ENCODE results near the gene ADAMTSL3.

Gene ADAMTSL3

DNA sequence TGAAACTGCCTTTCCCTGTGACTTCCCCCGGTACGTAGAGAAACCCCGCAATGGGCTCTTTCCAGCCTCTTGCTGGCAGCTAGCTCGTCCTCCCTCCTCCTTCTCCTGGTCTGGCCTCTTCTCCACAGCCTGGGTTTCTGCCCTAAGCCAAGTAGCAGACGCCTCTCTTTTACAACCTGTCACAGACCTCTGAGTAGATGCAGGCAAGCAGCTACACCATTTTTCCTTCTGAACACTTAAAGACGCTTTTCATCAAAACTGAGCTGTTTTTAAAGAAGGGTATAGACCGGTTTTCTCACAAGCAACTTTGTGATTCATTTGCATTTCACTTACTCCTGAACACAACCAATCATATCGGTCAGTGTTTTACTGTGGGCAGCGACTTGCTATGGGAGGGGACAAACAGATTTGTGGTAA lies 32.0 kb downstream of the ADAMTSL3 start:
- H3K9me3 ChIP-seq (ENCODE audit: insufficient read depth, low read length), result no peaks in the 10 kb centered on the region
- H4K20me1 ChIP-seq (ENCODE audit: low read depth, low read length), result no peaks in the 10 kb centered on the region
- H3K4me2 ChIP-seq (ENCODE audit: low read depth, low read length, poor library complexity, severe bottlenecking), result no peak overlapping the region
- no peaks in the 10 kb centered on the region for H3K79me2 ChIP-seq (ENCODE audit: insufficient read depth, low read length)
- H3K9ac ChIP-seq (ENCODE audit: low read length), result no peak overlapping the region
- H3K36me3 ChIP-seq (ENCODE audit: low read length), result no peaks in the 10 kb centered on the region
- no peaks in the 10 kb centered on the region for H3F3A ChIP-seq (ENCODE audit: insufficient read depth)
- H2AFZ ChIP-seq (ENCODE audit: low read depth, low read length, severe bottlenecking), result no peak overlapping the region
- no peaks in the 10 kb centered on the region for H3K27me3 ChIP-seq (ENCODE audit: low read length)
- H3K4me3 ChIP-seq (ENCODE audit: insufficient read depth, low read length, poor library complexity, severe bottlenecking), result no peak overlapping the region
- H3K9me2 ChIP-seq (replicated peaks; ENCODE audit: insufficient read depth, low read length), result no peaks in the 10 kb centered on the region
- H3K27ac ChIP-seq (ENCODE audit: low read depth, low read length), result no peak overlapping the region
- TF ChIP-seq EZH2phosphoT487 (conservative IDR thresholded peaks at IDR 0.05; ENCODE audit: low read length), result no peak
- TF ChIP-seq, protein P1, sequence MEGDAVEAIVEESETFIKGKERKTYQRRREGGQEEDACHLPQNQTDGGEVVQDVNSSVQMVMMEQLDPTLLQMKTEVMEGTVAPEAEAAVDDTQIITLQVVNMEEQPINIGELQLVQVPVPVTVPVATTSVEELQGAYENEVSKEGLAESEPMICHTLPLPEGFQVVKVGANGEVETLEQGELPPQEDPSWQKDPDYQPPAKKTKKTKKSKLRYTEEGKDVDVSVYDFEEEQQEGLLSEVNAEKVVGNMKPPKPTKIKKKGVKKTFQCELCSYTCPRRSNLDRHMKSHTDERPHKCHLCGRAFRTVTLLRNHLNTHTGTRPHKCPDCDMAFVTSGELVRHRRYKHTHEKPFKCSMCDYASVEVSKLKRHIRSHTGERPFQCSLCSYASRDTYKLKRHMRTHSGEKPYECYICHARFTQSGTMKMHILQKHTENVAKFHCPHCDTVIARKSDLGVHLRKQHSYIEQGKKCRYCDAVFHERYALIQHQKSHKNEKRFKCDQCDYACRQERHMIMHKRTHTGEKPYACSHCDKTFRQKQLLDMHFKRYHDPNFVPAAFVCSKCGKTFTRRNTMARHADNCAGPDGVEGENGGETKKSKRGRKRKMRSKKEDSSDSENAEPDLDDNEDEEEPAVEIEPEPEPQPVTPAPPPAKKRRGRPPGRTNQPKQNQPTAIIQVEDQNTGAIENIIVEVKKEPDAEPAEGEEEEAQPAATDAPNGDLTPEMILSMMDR (IDR thresholded peaks at IDR 0.05; ENCODE audit: insufficient read depth, low read length, poor library complexity, severe bottlenecking), result no peak

GRCh38 chr15:83688201-83688600 lies 34.3 kb downstream of the ADAMTSL3 start:
- no peak overlapping the region for H3K27ac ChIP-seq (ENCODE audit: low read depth, low read length)
- TF ChIP-seq, protein P1 (IDR thresholded peaks at IDR 0.05; ENCODE audit: insufficient read depth, low read length, poor library complexity, severe bottlenecking), result no peak
- no peak for TF ChIP-seq EZH2phosphoT487 (conservative IDR thresholded peaks at IDR 0.05; ENCODE audit: low read length)
- H3K4me3 ChIP-seq (ENCODE audit: insufficient read depth, low read length, poor library complexity, severe bottlenecking), result no peak overlapping the region
- H3F3A ChIP-seq (ENCODE audit: insufficient read depth), result no peaks in the 10 kb centered on the region
- no peak overlapping the region for H3K9ac ChIP-seq (ENCODE audit: low read length)
- H2AFZ ChIP-seq (ENCODE audit: low read depth, low read length, severe bottlenecking), result no peak overlapping the region
- H3K27me3 ChIP-seq (ENCODE audit: low read length), result no peaks in the 10 kb centered on the region
- H3K9me3 ChIP-seq (ENCODE audit: insufficient read depth, low read length), result no peaks in the 10 kb centered on the region
- H3K9me2 ChIP-seq (replicated peaks; ENCODE audit: insufficient read depth, low read length), result no peaks in the 10 kb centered on the region
- no peaks in the 10 kb centered on the region for H3K79me2 ChIP-seq (ENCODE audit: insufficient read depth, low read length)
- H3K4me2 ChIP-seq (ENCODE audit: low read depth, low read length, poor library complexity, severe bottlenecking), result no peak overlapping the region
- no peaks in the 10 kb centered on the region for H4K20me1 ChIP-seq (ENCODE audit: low read depth, low read length)
- H3K36me3 ChIP-seq (ENCODE audit: low read length), result no peaks in the 10 kb centered on the region

GRCh38 chr15:83690676-83691075 lies 36.8 kb downstream of the ADAMTSL3 start:
- TF ChIP-seq, protein P1 (IDR thresholded peaks at IDR 0.05; ENCODE audit: insufficient read depth, low read length, poor library complexity, severe bottlenecking), result no peak
- Histone ChIP-seq H3F3A (ENCODE audit: insufficient read depth) (no peaks in the 10 kb centered on the region), H3K27me3 (ENCODE audit: low read length) (no peaks in the 10 kb centered on the region), H3K36me3 (ENCODE audit: low read length) (no peaks in the 10 kb centered on the region), H3K4me3 (ENCODE audit: insufficient read depth, low read length, poor library complexity, severe bottlenecking) (no peak overlapping the region), H3K4me2 (ENCODE audit: low read depth, low read length, poor library complexity, severe bottlenecking) (no peak overlapping the region), H3K27ac (ENCODE audit: low read depth, low read length) (no peak overlapping the region), H3K9me3 (ENCODE audit: insufficient read depth, low read length) (no peaks in the 10 kb centered on the region), H3K9ac (ENCODE audit: low read length) (no peak overlapping the region), H3K9me2 (replicated peaks; ENCODE audit: insufficient read depth, low read length) (no peaks in the 10 kb centered on the region), H3K79me2 (ENCODE audit: insufficient read depth, low read length) (no peaks in the 10 kb centered on the region), H2AFZ (ENCODE audit: low read depth, low read length, severe bottlenecking) (no peak overlapping the region), H4K20me1 (ENCODE audit: low read depth, low read length) (no peaks in the 10 kb centered on the region)

Measured in SU-DHL-6 (cell line).